Erythroblast (primary cell): Measurements from ENCODE around the gene MYBPHL.

Experiments used
- DNase-seq, 2 experiments: peaks; one replicate each; lab custom pipeline; 2025; lab: John Stamatoyannopoulos, UW
- GATA1 ChIP-seq: IDR thresholded peaks from 2 replicates; pipeline ENCODE4 v1.6.1; 2011; ENCODE audit warnings: low read depth, mild to moderate bottlenecking, control low read depth, low read length, moderate library complexity
- POLR2A ChIP-seq: IDR thresholded peaks from 2 replicates; pipeline ENCODE4 v1.6.1; 2011; ENCODE audit warnings: mild to moderate bottlenecking, low read length

MYBPHL gene

GRCh38 chr1:109259674-109260557 is 46.9 kb downstream of the MYBPHL start:
- TF ChIP-seq POLR2A (no peak), GATA1 (no peak)
- no peak for DNase-seq

GRCh38 chr1:109258481-109259466 is 48.0 kb downstream of the MYBPHL start:
- TF ChIP-seq POLR2A (no peak), GATA1 (no peak)
- DNase-seq, result no peak

DNA sequence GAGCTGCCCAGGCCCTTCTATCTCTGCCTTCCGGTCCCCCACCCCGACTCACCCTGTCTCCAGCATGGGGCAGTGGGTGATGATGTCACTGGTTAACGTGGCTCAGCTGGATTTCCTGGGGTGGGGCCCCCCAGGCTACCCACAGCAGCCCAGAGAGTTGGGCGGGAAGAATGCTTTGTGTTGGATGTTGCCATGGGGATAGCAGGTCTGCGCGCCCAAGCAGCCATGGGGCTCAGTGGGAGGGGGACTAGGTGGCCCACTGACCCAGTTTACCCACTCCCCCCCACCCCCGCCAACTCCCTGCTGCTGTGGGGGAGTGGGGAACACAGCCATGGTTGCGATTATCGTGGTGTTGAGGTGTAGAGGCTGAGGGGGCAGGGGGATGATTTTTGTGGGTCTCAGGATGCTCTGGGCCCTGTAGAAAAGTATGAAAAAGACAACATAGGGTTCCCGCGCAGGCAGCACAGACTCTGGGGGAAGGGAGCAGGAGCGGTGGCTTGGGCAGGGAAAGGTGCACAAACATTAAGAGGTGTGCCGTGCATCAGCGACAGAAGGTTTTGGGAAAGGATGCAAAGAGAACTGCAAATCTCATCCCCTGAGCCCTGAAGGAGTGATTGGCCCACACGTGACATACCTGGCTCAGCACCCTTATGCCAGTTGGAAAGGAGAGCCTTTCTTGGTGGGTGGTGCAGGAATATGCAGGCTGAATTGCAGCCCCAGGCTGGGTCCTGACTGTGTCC is 49.0 kb downstream of the MYBPHL start:
- no peak for TF ChIP-seq POLR2A
- no peak for TF ChIP-seq GATA1
- DNase-seq, result no peak

GRCh38 chr1:109256971-109257681 is 49.7 kb downstream of the MYBPHL start:
- TF ChIP-seq POLR2A (no peak), GATA1 (no peak)
- no peak for DNase-seq

DNA sequence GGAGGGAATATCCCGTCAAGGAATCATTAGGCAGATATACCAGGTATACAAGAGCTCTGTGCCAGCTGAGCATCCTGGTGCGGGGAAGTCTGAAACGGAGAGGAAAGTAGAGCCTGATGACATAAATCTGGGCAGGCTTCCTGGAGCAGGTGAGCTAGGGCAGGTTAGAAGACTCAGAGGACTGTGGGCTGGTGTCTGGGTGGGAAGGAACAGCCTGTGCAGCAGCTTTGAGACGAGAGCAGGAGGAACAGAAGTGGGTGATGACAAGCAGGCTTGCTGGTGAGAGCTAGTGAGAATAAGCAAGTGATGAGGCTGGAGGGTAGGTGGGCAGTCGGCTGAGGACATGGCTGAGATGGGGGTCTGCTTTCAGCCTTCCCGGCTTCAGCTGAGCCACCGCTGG is 50.7 kb downstream of the MYBPHL start:
- no peak for DNase-seq
- TF ChIP-seq POLR2A (no peak), GATA1 (no peak)

GRCh38 chr1:109255678-109256077 is 51.1 kb downstream of the MYBPHL start:
- DNase-seq, result no peak
- TF ChIP-seq POLR2A (no peak), GATA1 (no peak)

GRCh38 chr1:109255097-109255651 is 51.6 kb downstream of the MYBPHL start:
- TF ChIP-seq GATA1 (no peak), POLR2A (no peak)
- no peak for DNase-seq

GRCh38 chr1:109254621-109255096 is 52.2 kb downstream of the MYBPHL start:
- TF ChIP-seq GATA1 (no peak), POLR2A (no peak)
- no peak for DNase-seq

DNA sequence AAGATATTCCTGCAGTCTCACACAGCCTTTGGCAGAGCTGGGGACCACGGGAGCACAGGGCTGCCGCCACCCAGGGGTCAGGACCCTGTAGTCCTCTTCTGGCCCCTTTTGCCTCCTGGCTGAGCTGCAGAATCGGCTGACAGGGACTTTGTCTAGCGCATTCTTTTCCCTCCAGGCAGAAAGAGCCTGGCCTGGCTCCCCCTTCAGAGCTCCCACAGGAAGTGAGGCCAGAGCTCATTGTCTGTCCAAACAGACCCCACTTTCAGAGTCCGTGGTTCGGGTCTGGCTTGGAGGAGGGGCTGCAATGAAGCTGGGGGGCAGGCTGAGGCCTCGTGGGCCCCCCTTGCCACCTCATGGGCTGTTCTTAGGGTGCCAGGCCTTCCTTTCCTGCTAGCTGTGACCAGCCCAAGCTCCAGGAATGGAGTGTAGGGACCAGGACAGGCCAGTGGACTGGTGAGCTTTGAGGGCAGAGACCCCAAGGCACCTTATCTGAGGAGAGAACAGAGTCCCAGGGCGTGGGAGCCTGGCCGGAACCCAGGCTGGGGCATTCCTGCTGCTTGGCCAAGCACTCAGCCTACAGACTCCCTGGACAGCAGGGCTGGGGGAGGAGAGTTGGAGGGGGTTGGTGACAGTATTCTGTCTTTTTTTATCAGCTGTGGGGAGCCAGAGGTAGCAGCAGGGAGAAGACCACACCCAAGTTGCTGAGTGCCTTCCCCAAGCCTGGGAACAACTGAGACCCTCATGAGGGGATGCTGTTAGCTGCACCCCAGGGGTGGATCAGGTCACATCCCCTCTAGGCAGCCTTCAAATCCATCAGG is 52.8 kb downstream of the MYBPHL start:
- no peak for TF ChIP-seq POLR2A
- peak; percentile 30 to 33 for DNase-seq

- peak; percentile 8 to 15 for DNase-seq
- TF ChIP-seq GATA1 (no peak), POLR2A (no peak)
Measured at GRCh38 chr1:109252893-109253802, 53.7 kb downstream of the MYBPHL start.

- no peak for DNase-seq
Measured at GRCh38 chr1:109252167-109252892, 54.5 kb downstream of the MYBPHL start.

More at GRCh38 chr1:109252167-109252892, 54.5 kb downstream of the MYBPHL start:
- TF ChIP-seq GATA1 (no peak), POLR2A (no peak)
